GM10266 (cell line): ENCODE data around the gene GLIS1.

ENCODE experiments used
- DNase-seq: peaks from one replicate; pipeline ENCODE4 v3.0.0; 2012; ENCODE audit errors: extremely low spot score
- CTCF ChIP-seq: IDR thresholded peaks from 2 replicates; pipeline ENCODE4 v1.5.1; 2012; ENCODE audit warnings: mild to moderate bottlenecking, low read depth; ENCODE audit not compliant: control insufficient read depth, insufficient read depth; ENCODE audit errors: missing control alignments

GLIS1 gene

DNA sequence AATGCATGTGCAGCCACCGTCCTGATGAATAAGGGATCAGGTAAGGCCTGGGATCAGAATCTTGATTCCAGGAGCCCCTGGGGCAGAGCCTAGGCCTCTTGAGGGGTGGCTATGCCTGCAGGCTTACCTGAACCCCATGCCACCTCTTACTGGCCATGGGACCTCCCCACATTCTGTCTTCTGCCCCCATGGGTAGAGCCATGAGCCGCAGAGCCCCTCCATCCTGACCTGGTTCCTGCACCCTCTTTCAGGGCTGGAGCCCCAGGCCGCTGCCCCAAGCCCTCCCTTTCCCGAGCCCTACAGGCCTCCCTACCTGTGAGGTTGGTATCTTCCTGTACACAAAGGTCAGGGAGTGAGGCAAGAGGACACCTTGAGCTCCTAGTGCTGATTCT lies 159.0 kb downstream of the GLIS1 start:
- TF ChIP-seq CTCF = no peak
- no peak for DNase-seq

DNA sequence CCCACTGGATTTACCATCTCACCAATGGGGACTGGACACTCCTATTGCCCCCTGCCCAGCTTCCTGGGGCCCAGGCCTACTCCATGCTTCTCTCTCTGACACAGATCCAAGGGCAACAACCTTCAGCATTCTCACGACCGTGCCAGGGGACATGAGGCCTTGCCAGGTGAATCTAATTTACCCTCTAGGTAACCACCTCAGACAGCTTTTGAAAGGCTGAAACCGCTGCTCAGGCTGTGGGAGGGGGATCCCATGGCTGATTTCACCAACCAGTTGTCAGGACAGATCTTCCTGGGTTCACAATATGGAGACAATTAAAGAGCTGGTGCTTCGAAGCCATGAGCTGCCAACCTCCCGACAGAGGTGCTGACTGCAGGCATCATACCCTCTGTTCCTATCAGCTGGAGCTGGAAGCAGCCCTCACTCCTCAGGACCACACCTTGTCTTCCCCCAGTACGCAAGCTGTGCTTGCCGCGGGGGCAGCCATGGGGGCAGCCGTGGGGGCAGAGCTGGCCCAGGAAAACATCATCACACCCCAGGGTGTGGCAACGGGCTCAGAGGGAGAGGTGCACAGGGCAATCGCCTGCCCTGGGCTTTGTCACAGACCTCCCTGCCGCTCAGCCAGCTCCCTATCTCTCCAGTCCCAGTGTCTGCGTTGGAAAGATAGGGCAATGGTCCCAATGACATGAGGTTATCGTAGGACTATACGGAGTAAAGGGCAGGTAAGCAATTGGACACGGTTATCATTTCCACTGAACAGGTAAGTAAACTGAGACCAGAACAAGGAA lies 159.5 kb downstream of the GLIS1 start:
- no peak for DNase-seq
- TF ChIP-seq CTCF = no peak

GRCh38 chr1:53578358-53578757 lies 160.6 kb downstream of the GLIS1 start:
- no peak for DNase-seq
- TF ChIP-seq CTCF = no peak

DNA sequence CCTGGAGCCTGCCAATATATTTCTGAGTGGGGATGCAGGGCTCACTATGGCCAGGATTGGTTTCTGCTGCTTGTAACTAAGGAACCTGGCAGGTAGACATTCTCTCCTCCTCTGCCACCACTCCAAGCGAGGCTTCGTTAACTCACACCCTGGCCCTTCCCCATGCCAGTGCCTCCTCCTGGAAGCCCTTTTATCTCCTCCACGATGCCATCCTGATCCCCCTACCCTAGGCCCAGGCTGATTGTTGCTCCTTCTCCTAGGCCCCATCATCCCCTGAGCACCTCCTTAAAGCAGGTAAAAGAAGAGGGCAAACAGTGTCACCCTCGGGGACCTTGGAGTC lies 161.2 kb downstream of the GLIS1 start:
- TF ChIP-seq CTCF = no peak
- no peak for DNase-seq

GRCh38 chr1:53576866-53577760 lies 161.9 kb downstream of the GLIS1 start:
- no peak for DNase-seq
- no peak for TF ChIP-seq CTCF

DNA sequence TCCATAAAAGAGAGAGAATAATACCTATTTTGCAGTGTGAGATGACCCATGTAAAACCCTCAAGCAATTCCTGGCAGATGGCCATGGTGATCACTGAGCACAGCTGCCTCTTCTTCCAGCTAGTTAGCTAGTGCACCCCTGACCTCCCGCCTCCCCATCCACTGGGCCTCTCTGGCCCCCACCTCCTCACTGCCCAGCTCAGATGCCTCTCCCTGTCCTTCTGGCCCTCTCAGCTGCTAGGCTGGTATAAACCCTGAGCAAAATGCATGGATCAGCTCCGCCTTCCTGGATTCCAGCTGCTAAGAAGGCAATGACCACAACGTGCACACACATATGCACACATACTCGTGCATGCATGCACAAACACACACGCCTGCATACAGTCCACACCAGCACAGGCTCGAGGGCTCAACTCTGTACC lies 162.6 kb downstream of the GLIS1 start:
- no peak for DNase-seq

More for the DNA sequence above, 162.6 kb downstream of the GLIS1 start:
- TF ChIP-seq CTCF = no peak
